ENCODE data around the gene SLC29A3. TPM values are rescaled to one million over a fixed set of nuclear protein-coding genes. Genes with fewer than 3 reads are reported as not detected.

Gene SLC29A3
- polyA plus RNA-seq, 1 donor (not counting 4 experiments of a cell fraction or from before 2014, with no cell fraction given): 0.52 TPM

GRCh38 chr10:71325267-71325666 is 6.2 kb downstream of the SLC29A3 start:
- H3K4me1 ChIP-seq (ENCODE audit: control insufficient read depth, extremely low read depth, insufficient read depth, low read length): no peaks in the 10 kb centered on the region
- H3K27me3 ChIP-seq (ENCODE audit: control insufficient read depth, extremely low read depth, insufficient read depth, low read length): peaks cover 23% of the 10 kb centered on the region
- no peaks in the 10 kb centered on the region for H3K79me2 ChIP-seq (ENCODE audit: control insufficient read depth, insufficient read depth, low read length)
- no peak for DNase-seq (ENCODE audit: low read depth, low spot score)
- no peaks in the 10 kb centered on the region for H3K9me3 ChIP-seq (ENCODE audit: control insufficient read depth, low read depth, low read length)
- dilution Hi-C loops (cut with MboI; ENCODE audit: extremely low pct_ligation_motif_present, low sequenced_read_pairs): no loop called here
- no peak overlapping the region for H3K27ac ChIP-seq (ENCODE audit: control insufficient read depth, insufficient read depth, low read length)
- no peaks in the 10 kb centered on the region for H3K36me3 ChIP-seq (ENCODE audit: control insufficient read depth in 2 of 2, extremely low read depth in 1 of 2, insufficient read depth in 2 of 2, low read length in 2 of 2)
- no peak overlapping the region for H3K9ac ChIP-seq (ENCODE audit: control insufficient read depth, extremely low read depth, insufficient read depth, low read length)
- no peak overlapping the region for H2AFZ ChIP-seq (ENCODE audit: control insufficient read depth, low read length)
- no peaks in the 10 kb centered on the region for H4K20me1 ChIP-seq (ENCODE audit: control insufficient read depth, extremely low read depth, insufficient read depth, low read length)
- no peak for FAIRE-seq
- H3K4me2 ChIP-seq (ENCODE audit: control insufficient read depth, extremely low read depth, insufficient read depth, low read depth, low read length): no peak overlapping the region
- H3K4me3 ChIP-seq (ENCODE audit: control insufficient read depth in 2 of 3, extremely low read depth in 1 of 3, insufficient read depth in 2 of 3, low read depth in 1 of 3, low read length in 3 of 3): no peak overlapping the region
- TF ChIP-seq CTCF (optimal IDR thresholded peaks at IDR 0.05 in 1 of 3, IDR thresholded peaks at IDR 0.05 in 1 of 3, conservative IDR thresholded peaks at IDR 0.05 in 1 of 3; ENCODE audit: extremely low read depth in 1 of 3, insufficient read depth in 2 of 3, low read length in 3 of 3) (no peak), EZH2 (IDR thresholded peaks at IDR 0.05; ENCODE audit: low read length) (no peak)
- H3K9me1 ChIP-seq (ENCODE audit: control insufficient read depth, extremely low read depth, insufficient read depth, low read length): no peaks in the 10 kb centered on the region

- Histone ChIP-seq H3K79me2 (ENCODE audit: control insufficient read depth, insufficient read depth, low read length) (no peaks in the 10 kb centered on the region), H3K9me1 (ENCODE audit: control insufficient read depth, extremely low read depth, insufficient read depth, low read length) (no peaks in the 10 kb centered on the region), H3K4me3 (ENCODE audit: control insufficient read depth in 2 of 3, extremely low read depth in 1 of 3, insufficient read depth in 2 of 3, low read depth in 1 of 3, low read length in 3 of 3) (no peak overlapping the region), H3K4me1 (ENCODE audit: control insufficient read depth, extremely low read depth, insufficient read depth, low read length) (no peaks in the 10 kb centered on the region), H3K9ac (ENCODE audit: control insufficient read depth, extremely low read depth, insufficient read depth, low read length) (no peak overlapping the region), H4K20me1 (ENCODE audit: control insufficient read depth, extremely low read depth, insufficient read depth, low read length) (no peaks in the 10 kb centered on the region), H3K27me3 (ENCODE audit: control insufficient read depth, extremely low read depth, insufficient read depth, low read length) (peaks cover 18% of the 10 kb centered on the region), H3K9me3 (ENCODE audit: control insufficient read depth, low read depth, low read length) (no peaks in the 10 kb centered on the region), H3K4me2 (ENCODE audit: control insufficient read depth, extremely low read depth, insufficient read depth, low read depth, low read length) (no peak overlapping the region), H3K36me3 (ENCODE audit: control insufficient read depth in 2 of 2, extremely low read depth in 1 of 2, insufficient read depth in 2 of 2, low read length in 2 of 2) (no peaks in the 10 kb centered on the region), H3K27ac (ENCODE audit: control insufficient read depth, insufficient read depth, low read length) (no peak overlapping the region), H2AFZ (ENCODE audit: control insufficient read depth, low read length) (no peak overlapping the region)
- DNase-seq (ENCODE audit: low read depth, low spot score) (no peak), FAIRE-seq (no peak)
- dilution Hi-C loops (cut with MboI; ENCODE audit: extremely low pct_ligation_motif_present, low sequenced_read_pairs): no loop called here
- TF ChIP-seq CTCF (optimal IDR thresholded peaks at IDR 0.05 in 1 of 3, IDR thresholded peaks at IDR 0.05 in 1 of 3, conservative IDR thresholded peaks at IDR 0.05 in 1 of 3; ENCODE audit: extremely low read depth in 1 of 3, insufficient read depth in 2 of 3, low read length in 3 of 3): no peak
- peak; percentile 59 for TF ChIP-seq EZH2 (IDR thresholded peaks at IDR 0.05; ENCODE audit: low read length)
Observed at GRCh38 chr10:71326464-71326881, 7.4 kb downstream of the SLC29A3 start.
